Neutrophil (primary cell): ENCODE data around the gene MAMDC2.

ENCODE experiments used
- H3K27ac ChIP-seq: fragments of 200-600 bp; sonication (generic); 2 replicates; pipeline ENCODE4 v1.5.1; 2016; ENCODE audit warnings: mild to moderate bottlenecking, moderate library complexity
- H3K27me3 ChIP-seq: fragments of 200-600 bp; sonication (generic); 2 replicates; pipeline ENCODE4 v1.6.0; 2016; ENCODE audit warnings: mild to moderate bottlenecking
- H3K36me3 ChIP-seq: fragments of 200-600 bp; sonication (generic); 2 replicates; pipeline ENCODE4 v1.5.1; 2017
- H3K4me1 ChIP-seq, 2 experiments: fragments of 200-600 bp in 1 of 2; sonication (generic) in 1 of 2; 1 replicate in 1 of 2; 2 replicates in 1 of 2; pipeline versions ENCODE4 v1.5.1 to v1.6.1; 2013 to 2016; ENCODE audit warnings: low read depth in 1 of 2, low read length in 1 of 2, mild to moderate bottlenecking in 1 of 2, moderate library complexity in 1 of 2; ENCODE audit not compliant: control insufficient read depth in 1 of 2, insufficient read depth in 1 of 2
- H3K4me3 ChIP-seq, 2 experiments: fragments of 200-600 bp in 1 of 2; sonication (generic) in 1 of 2; 1 replicate in 1 of 2; 2 replicates in 1 of 2; pipeline ENCODE4 v1.5.1; 2013 to 2016; ENCODE audit warnings: low read depth in 1 of 2, low read length in 1 of 2, mild to moderate bottlenecking in 1 of 2, moderate library complexity in 1 of 2
- H3K9me3 ChIP-seq: fragments of 200-600 bp; sonication (generic); 2 replicates; pipeline ENCODE4 v1.5.1; 2016
- CTCF ChIP-seq: fragments of 200-600 bp; sonication (generic); IDR thresholded peaks from 2 replicates; pipeline ENCODE4 v1.5.1; 2016; ENCODE audit warnings: antibody characterized with exemption

MAMDC2 gene

GRCh38 chr9:70147651-70148050 is 104.0 kb downstream of the MAMDC2 start:
- Histone ChIP-seq H3K4me1 (no peaks in the 10 kb centered on the region), H3K9me3 (no peaks in the 10 kb centered on the region), H3K36me3 (no peaks in the 10 kb centered on the region), H3K4me3 (no peak overlapping the region), H3K27me3 (no peaks in the 10 kb centered on the region), H3K27ac (no peak overlapping the region)
- no peak for TF ChIP-seq CTCF

DNA sequence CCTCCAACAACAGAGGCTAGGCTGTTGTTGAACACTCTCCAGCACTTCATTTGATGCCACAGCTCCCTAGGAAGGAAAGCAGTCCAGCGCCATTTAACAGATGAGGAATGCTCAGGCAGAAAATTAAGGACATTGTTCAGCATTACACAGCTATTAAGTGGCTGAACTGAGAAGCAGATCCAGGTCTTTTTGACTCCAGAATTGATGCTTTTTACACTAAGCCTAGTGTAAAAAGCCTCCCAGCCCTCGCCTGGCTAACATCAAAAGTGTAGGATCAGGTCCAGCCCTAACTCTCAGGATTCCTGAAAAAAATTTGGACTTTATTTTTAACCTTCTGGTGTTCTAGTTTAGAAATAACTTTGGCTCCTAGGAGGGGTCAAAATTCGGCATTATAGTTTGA is 108.7 kb downstream of the MAMDC2 start:
- no peaks in the 10 kb centered on the region for H3K4me1 ChIP-seq
- no peaks in the 10 kb centered on the region for H3K36me3 ChIP-seq
- no peak overlapping the region for H3K4me3 ChIP-seq
- TF ChIP-seq CTCF, result no peak
- no peak overlapping the region for H3K27ac ChIP-seq
- no peaks in the 10 kb centered on the region for H3K27me3 ChIP-seq
- H3K9me3 ChIP-seq, result no peaks in the 10 kb centered on the region

- H3K4me1 ChIP-seq, result no peaks in the 10 kb centered on the region
- no peaks in the 10 kb centered on the region for H3K9me3 ChIP-seq
- no peaks in the 10 kb centered on the region for H3K27me3 ChIP-seq
- no peaks in the 10 kb centered on the region for H3K36me3 ChIP-seq
- TF ChIP-seq CTCF, result no peak
- H3K4me3 ChIP-seq, result no peak overlapping the region
- H3K27ac ChIP-seq, result no peak overlapping the region
Observed at GRCh38 chr9:70156729-70157128, 113.1 kb downstream of the MAMDC2 start.

DNA sequence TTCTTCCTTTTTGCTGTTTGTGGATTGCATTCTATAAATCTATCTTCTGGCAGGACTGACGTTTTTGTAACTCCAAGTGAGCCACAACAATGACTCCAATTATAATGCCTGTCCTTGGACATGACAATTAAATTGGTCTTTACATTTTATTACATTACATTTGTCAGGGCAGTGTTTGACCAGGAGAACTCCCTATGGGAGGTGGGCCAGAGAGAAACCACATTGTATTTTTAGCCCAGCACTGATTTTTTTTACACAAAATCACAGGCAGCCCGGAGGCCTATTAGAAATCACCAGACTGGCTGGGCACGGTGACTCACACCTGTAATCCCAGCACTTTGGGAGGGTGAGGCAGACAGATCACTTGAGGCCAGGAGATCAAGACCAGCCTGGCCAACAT is 116.0 kb downstream of the MAMDC2 start:
- Histone ChIP-seq H3K4me1 (no peaks in the 10 kb centered on the region), H3K27ac (no peak overlapping the region), H3K36me3 (no peaks in the 10 kb centered on the region), H3K9me3 (no peaks in the 10 kb centered on the region), H3K27me3 (no peaks in the 10 kb centered on the region), H3K4me3 (no peak overlapping the region)
- no peak for TF ChIP-seq CTCF

DNA sequence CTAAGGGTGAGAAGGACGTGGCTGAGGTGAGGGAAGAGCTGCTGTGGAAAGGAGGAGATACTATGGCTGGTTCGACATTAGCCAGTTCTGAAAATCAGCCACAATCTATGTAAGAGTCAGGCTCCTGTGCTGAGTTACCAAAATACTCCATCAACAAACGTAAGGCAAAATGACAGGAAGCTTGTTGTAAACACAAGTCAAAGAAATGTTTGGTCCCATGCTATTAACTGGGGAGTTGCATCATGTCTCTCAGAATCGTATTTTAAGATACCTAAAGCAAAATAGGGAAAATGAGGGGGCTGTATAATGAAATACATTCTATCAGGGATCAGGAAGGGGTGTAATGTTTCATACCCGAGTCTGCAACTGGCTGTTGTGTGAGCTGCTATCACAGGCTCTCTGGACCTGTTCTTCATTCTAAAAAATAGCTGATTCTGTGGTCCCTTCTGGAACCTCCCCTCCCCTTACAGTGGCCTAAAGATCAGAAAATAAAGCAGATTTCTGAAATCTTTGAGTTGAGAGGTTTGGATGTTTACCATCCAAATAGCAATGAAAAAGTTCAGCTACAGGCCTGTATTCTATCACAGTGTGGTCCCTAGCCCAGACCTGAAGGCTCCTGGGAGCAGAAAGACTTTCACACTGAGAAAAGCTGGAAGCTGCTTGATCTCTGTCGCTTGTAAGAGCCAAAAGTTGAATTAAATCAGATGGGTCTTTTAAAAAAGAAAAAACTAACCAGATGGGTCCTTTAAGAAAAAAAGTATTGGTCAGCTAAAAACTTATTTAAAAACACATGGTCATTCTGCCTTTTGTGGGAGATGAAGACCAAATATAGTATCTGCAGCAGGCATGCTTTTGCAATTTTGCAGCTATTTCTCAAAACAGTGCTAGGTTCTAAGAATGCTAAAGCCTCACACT is 117.3 kb downstream of the MAMDC2 start:
- Histone ChIP-seq H3K27me3 (no peaks in the 10 kb centered on the region), H3K9me3 (no peaks in the 10 kb centered on the region), H3K27ac (no peak overlapping the region), H3K4me1 (no peaks in the 10 kb centered on the region), H3K36me3 (no peaks in the 10 kb centered on the region), H3K4me3 (no peak overlapping the region)
- TF ChIP-seq CTCF, result no peak
